Measurements from ENCODE around the gene PLIN5.

The PLIN5 gene

GRCh38 chr19:4534836-4535658, at the start of gene PLIN5:
Gene PLIN5, minus strand, starts transcription at chr19:4535224. Its CDS starts 1,150 bp downstream, at chr19:4534074.
- no peak for TF ChIP-seq CTCF (IDR thresholded peaks at IDR 0.05; ENCODE audit: insufficient read depth, low read length, missing control alignments)
- DNase-seq (ENCODE audit: low read depth, low spot score): no peak
- H3K4me3 ChIP-seq (ENCODE audit: low read depth, low read length): no peak within 1 kb of the TSS
- POLR2A ChIA-PET: interaction anchor here (1.8 kb wide), 1 partner anchor 10 kb away, joined by 4 read pairs; no protein-coding TSS in a partner anchor
- CTCF ChIA-PET: interaction anchor here (1.1 to 7.0 kb wide), 7 partner anchors 11 to 267 kb away, joined by 4 to 84 read pairs (median 6); partner anchors contain the start of gene PLIN4

GRCh38 chr19:4583961-4584669, 49.1 kb upstream of the PLIN5 start:
- CTCF ChIA-PET: interaction anchor here (1.0 to 3.2 kb wide), 5 partner anchors 8 to 51 kb away, joined by 3 to 10 read pairs (median 9); no protein-coding TSS in a partner anchor
- POLR2A ChIA-PET: no interaction called here
- DNase-seq (ENCODE audit: low read depth, low spot score): no peak
- H3K4me3 ChIP-seq (ENCODE audit: low read depth, low read length): peak overlapping the region; percentile 59
- no peak for TF ChIP-seq CTCF (IDR thresholded peaks at IDR 0.05; ENCODE audit: insufficient read depth, low read length, missing control alignments)

GRCh38 chr19:4582980-4583842, 48.2 kb upstream of the PLIN5 start:
- POLR2A ChIA-PET: no interaction called here
- no peak overlapping the region for H3K4me3 ChIP-seq (ENCODE audit: low read depth, low read length)

GRCh38 chr19:4581666-4582553, 46.9 kb upstream of the PLIN5 start:
- ChIA-PET POLR2A (no interaction called here), CTCF (no interaction called here)
- H3K4me3 ChIP-seq (ENCODE audit: low read depth, low read length): peak overlapping the region; percentile 12
- DNase-seq (ENCODE audit: low read depth, low spot score): no peak
- no peak for TF ChIP-seq CTCF (IDR thresholded peaks at IDR 0.05; ENCODE audit: insufficient read depth, low read length, missing control alignments)

More at GRCh38 chr19:4582980-4583842, 48.2 kb upstream of the PLIN5 start:
- DNase-seq (ENCODE audit: low read depth, low spot score): no peak
- TF ChIP-seq CTCF (IDR thresholded peaks at IDR 0.05; ENCODE audit: insufficient read depth, low read length, missing control alignments): no peak
- CTCF ChIA-PET: no interaction called here

GRCh38 chr19:4580961-4581665, 46.1 kb upstream of the PLIN5 start:
- ChIA-PET CTCF (interaction anchor here (1.1 to 6.1 kb wide), 4 partner anchors 12 to 56 kb away, joined by 3 to 60 read pairs (median 10); no protein-coding TSS in a partner anchor), POLR2A (no interaction called here)
- no peak for TF ChIP-seq CTCF (IDR thresholded peaks at IDR 0.05; ENCODE audit: insufficient read depth, low read length, missing control alignments)
- H3K4me3 ChIP-seq (ENCODE audit: low read depth, low read length): peak overlapping the region; percentile 47
- DNase-seq (ENCODE audit: low read depth, low spot score): no peak

Measured in AG04449 (cell line).